SK-N-SH treated with all-trans-retinoic acid at 6 μM for 48 hours (cell line): ENCODE measurements around the gene SDC3.

Experiments used
- ARNTL ChIP-seq: fragments of 450-650 bp; formaldehyde crosslinking; IDR thresholded peaks from 2 replicates; pipeline ENCODE4 v1.5.0; 2020; ENCODE audit warnings: low read depth, mild to moderate bottlenecking, moderate library complexity, borderline replicate concordance
- CSDC2 ChIP-seq: fragments of 250-450 bp; sonication (Bioruptor Pico); IDR thresholded peaks from 2 replicates; pipeline ENCODE4 v1.5.0; 2020; ENCODE audit warnings: mild to moderate bottlenecking, moderate library complexity
- GLIS3 ChIP-seq: fragments of 250-450 bp; sonication (Bioruptor Pico); IDR thresholded peaks from 2 replicates; pipeline ENCODE4 v1.5.0; 2020; ENCODE audit warnings: mild to moderate bottlenecking, moderate library complexity
- PATZ1 ChIP-seq: fragments of 250-450 bp; sonication (Bioruptor Pico); IDR thresholded peaks from 2 replicates; pipeline ENCODE4 v1.8.0; 2020; ENCODE audit warnings: mild to moderate bottlenecking, moderate library complexity, borderline replicate concordance
- SNAI2 ChIP-seq: fragments of 250-450 bp; sonication (Bioruptor Pico); IDR thresholded peaks from 2 replicates; pipeline ENCODE4 v1.5.0; 2020; ENCODE audit warnings: mild to moderate bottlenecking, moderate library complexity

GRCh38 chr1:30856260-30856790, 52.2 kb downstream of the SDC3 start:
- TF ChIP-seq ARNTL (no peak), CSDC2 (no peak), SNAI2 (CRISPR knock-in tag) (no peak), GLIS3 (CRISPR knock-in tag) (no peak), PATZ1 (CRISPR knock-in tag) (no peak)
